Measurements from ENCODE around the gene POLD1.
"Not testable (repeated sequence)": the region's sequence is repeated elsewhere in the genome, so short reads cannot be mapped to it uniquely, and the experiment has no call there.

The POLD1 gene

DNA sequence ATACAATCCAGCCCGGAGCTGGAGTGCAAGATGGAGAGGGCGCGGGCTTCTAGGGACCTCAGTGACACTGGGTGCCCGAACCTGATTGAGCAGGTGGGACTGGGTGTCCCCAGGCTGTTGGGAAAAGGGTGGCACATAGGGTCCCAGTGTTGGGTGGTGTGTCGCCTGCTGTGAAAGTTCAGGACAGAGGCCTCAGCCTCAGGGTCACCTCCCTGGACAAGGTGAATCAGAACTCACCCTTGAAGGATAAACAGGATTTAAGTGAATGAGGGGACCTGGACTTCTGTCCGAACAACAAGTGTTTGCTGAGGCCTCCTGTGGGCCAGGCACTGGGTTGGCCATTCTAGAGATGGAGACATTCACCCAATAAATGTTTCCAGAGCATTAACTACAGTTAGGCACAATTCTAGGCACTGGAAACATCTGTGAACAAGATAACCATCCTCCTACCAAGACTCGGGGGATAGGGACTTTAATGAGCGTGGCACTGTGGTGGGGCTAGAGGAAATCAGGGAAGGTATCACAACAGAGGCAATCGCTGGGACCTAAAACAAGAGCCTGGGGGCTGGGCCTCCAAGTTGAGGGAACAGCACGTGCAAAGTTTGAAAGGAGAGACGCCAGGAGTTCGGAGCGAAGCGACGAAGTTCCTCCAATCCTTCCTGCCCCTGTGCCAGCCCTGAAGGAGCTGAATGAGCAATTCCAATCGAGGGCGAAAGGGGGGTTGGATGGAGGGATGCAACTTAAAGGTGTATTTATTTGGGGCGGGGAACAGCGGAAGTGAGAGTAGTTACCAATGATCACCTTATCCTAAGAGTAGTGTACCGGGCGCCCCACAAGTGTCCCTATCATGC lies 921 bp upstream of the POLD1 start:
- no peak for TF ChIP-seq CTCF (IDR thresholded peaks at IDR 0.05; ENCODE audit: control extremely low read depth, extremely low read depth, low read depth, missing control alignments)
- ChIA-PET POLR2A (no interaction called here), CTCF (interaction anchor here (1.0 to 2.2 kb wide), 4 partner anchors 25 to 173 kb away, joined by 3 to 8 read pairs (median 4); no protein-coding TSS in a partner anchor)
- DNase-seq (ENCODE audit: extremely low spot score), result no peak

GRCh38 chr19:50384685-50385535 lies 763 bp downstream of the POLD1 start:
- ChIA-PET CTCF (interaction anchor here (0.7 to 2.2 kb wide), 7 partner anchors 16 to 537 kb away, joined by 3 to 8 read pairs (median 4); no protein-coding TSS in a partner anchor), POLR2A (interaction anchor here (0.6 to 1.0 kb wide), 3 partner anchors 8 to 160 kb away, joined by 3 read pairs; no protein-coding TSS in a partner anchor)
- TF ChIP-seq CTCF (IDR thresholded peaks at IDR 0.05; ENCODE audit: control extremely low read depth, extremely low read depth, low read depth, missing control alignments), result no peak
- no peak for DNase-seq (ENCODE audit: extremely low spot score)

DNA sequence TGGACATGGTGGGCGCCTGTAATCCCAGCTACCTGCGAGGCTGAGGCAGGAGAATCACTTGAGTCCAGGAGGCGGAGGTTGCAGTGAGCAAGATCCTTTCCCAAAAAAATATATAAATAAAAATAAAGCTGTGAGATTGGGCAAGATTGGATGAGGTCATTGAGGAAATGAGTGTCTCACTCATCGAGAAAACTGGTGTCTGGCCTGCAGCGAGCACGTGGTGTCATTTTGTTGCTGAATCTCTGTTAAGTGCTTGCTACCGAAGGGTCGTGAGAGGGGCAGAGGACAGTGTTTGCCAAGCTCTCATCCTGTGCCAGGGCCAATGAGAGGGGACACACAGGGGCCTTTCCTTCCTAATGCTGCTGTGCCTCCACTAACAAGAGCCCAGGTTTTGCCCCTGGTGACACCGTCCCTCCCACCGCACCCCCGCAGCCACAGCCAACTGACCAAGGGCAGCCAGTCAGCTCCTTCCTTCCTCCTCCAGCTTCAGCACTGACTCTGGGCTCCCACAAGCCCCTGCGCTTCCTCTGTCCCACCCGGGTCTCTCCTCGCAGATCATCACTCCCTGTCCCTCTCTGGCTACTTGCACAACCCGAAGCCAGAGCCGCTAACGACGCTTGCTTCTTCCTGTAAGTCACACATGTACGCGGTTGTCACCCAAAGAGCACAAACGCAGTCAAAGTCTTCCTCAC lies 3.2 kb downstream of the POLD1 start:
- ChIA-PET POLR2A (no interaction called here), CTCF (interaction anchor here (1.0 to 2.3 kb wide), 5 partner anchors 8 to 397 kb away, joined by 3 to 8 read pairs (median 3); no protein-coding TSS in a partner anchor)
- TF ChIP-seq CTCF (IDR thresholded peaks at IDR 0.05; ENCODE audit: control extremely low read depth, extremely low read depth, low read depth, missing control alignments), result no peak
- no peak for DNase-seq (ENCODE audit: extremely low spot score)

DNA sequence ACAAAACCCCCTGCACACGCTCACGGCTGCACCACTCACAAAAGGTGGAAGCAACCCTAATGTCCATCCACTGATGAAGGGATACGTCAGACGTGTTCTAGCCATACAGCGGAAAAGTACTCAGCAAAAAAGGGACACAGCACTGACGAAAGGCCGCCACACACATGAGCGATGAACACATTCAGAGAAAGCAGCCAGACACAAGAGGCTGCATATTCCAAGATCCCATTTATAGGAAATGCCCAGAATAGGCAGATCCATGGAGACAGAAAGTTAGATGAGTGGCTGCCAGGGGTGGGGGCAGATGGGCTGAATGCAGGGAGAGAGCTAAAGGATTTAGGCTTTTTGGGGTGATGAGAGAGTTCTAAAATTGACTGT lies 3.7 kb downstream of the POLD1 start:
- ChIA-PET POLR2A (no interaction called here), CTCF (interaction anchor here (0.6 to 2.3 kb wide), 3 partner anchors 9 to 73 kb away, joined by 3 to 8 read pairs (median 3); no protein-coding TSS in a partner anchor)
- TF ChIP-seq CTCF (IDR thresholded peaks at IDR 0.05; ENCODE audit: control extremely low read depth, extremely low read depth, low read depth, missing control alignments), result no peak
- DNase-seq (ENCODE audit: extremely low spot score), result no peak

GRCh38 chr19:50390295-50390694 lies 6.1 kb downstream of the POLD1 start:
- DNase-seq (ENCODE audit: extremely low spot score); CTCF ChIA-PET: not testable (repeated sequence)
- POLR2A ChIA-PET, result interaction anchor here (0.6 kb wide), 1 partner anchor 966 kb away, joined by 3 read pairs; no protein-coding TSS in a partner anchor

- CTCF ChIA-PET, result interaction anchor here (1.4 kb wide), 1 partner anchor 25 kb away, joined by 4 read pairs; no protein-coding TSS in a partner anchor
- POLR2A ChIA-PET; DNase-seq (ENCODE audit: extremely low spot score): not testable (repeated sequence)
Measured at GRCh38 chr19:50390952-50391351, 6.8 kb downstream of the POLD1 start.

DNA sequence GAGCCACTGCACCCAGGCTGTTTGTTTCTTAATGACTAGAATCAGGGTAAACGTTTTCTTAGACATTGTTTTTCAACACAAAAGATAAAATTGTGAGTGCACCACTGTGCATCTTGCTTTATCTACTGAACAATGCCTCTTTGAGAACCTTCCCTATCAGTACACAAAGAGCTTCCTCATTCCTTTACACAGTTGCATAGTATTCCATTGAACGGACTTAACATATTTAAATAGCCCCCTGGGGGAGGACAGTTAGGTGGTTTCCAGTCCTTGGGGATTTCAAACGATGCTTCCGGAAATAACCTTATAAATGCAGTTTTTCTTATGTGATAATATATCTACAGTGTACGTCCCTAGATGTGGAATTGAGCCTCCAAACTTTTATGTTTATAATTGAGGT lies 8.6 kb downstream of the POLD1 start:
- CTCF ChIA-PET, result interaction anchor here (2.3 kb wide), 1 partner anchor 22 kb away, joined by 10 read pairs; no protein-coding TSS in a partner anchor
- DNase-seq (ENCODE audit: extremely low spot score), result no peak
- POLR2A ChIA-PET, result interaction anchor here (0.7 kb wide), 1 partner anchor 9 kb away, joined by 3 read pairs; the partner anchor contains the start of gene POLD1
- no peak for TF ChIP-seq CTCF (IDR thresholded peaks at IDR 0.05; ENCODE audit: control extremely low read depth, extremely low read depth, low read depth, missing control alignments)

All from GM10248 (cell line).